ENCODE results near the gene BPHL.
"Not testable (repeated sequence)": the region's sequence is repeated elsewhere in the genome, so short reads cannot be mapped to it uniquely, and the experiment has no call there.

The BPHL gene

DNA sequence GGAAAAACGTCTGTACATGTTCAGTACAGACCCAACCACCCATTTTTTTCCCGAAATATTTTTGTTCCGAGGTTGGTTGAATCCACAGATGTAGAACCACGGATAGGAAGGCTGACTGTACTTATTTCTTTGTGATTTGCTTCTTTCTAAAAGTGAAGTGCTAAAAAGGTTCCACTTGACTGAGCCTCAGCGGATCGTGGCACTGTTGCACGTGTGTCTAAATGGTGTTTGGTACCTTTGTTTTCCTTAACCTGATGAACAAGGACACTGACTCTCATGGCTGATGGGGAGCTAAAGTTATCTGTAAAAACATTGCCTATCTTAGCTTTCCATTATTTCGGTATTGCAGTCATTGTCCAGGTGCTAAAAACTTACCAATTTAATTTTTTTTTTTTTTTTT is 6.2 kb downstream of the BPHL start:
- no peak for DNase-seq

GRCh38 chr6:3125815-3126214 is 7.3 kb downstream of the BPHL start:
- no peak for DNase-seq

- no peak for DNase-seq
Measured at GRCh38 chr6:3128356-3129108, 10.0 kb downstream of the BPHL start.

DNA sequence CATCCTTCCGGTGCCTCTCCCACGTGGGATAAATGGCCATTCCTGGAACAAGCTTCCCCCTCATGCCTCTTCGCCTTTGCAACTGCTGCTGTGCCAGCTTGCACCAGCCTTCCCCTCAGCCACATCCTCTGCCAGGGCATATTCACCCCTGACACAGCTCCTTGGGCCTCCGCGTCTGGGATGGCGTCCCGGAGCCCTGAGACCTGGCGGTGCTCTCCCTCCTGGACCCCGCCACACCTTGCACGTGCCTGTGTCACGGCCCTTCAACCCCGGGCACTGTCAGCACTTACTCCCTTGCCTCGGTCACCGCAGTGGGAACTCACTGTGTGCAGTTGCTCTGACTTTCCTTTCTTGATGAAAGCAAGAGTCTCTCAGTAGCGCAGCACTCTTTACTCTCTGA is 13.2 kb downstream of the BPHL start:
- DNase-seq = no peak

- DNase-seq = no peak
Measured at GRCh38 chr6:3133515-3133914, 15.0 kb downstream of the BPHL start.

DNA sequence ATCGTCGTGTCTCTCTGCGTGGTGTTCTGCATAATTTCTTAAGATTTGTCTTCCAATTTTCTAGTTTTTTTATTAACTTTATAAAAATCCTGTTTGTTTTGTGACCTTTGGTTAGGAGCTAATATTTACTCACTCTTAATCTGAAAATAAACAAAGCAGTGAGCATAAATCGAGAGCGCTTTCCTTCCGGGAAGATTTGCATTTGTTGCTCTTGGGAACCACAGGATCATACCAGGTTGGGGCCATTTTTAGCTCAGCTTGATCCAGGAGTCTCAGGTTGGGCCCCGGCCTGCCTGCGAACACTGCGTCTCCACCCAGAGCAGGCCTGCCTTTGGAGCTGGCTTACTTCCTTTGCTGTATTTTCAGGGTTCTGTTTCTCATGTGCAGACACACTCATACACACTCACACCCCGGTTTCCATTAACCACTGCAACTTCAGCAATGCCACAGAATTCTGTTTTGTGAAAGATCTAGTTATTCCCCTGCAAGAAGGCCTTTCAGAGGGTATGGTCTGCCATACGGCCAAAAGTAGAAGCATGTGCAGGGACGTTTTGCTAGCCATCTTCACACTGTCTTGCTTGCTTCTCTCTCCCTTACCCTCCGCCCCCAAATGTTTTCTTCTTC is 17.3 kb downstream of the BPHL start:
- no peak for DNase-seq

DNA sequence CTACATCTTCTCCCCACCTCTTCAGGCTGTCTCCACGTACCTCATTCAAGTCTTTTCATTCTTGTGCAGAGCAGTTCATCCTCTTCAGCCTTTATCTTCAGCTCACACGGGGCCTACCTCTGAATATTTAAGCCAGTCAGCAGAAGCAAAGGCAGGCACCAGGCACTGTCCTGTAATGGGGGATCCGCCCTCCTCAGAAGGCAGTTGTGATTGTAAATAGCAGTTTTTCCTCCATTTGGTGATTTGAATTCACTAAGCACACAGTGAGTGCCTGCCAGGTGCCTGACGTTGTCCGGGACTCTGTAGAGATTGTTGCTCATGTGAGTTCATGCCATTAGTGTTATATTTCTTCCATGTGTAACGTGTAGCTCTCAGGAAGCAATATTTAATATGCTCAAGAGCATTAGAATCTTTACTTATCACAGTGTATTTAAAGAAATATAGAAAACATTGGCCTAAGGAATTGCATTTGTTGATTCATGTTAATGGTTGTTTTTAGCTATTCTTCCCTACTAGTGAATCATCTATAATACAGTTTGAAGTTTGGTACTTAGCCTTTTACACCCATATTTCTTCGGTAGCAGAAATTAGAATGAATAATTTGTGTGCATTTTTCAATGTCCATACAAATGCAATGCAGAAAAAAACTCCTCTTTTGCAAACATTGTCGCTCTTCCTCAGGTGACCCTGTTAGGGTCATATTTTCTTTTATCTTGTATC is 17.9 kb downstream of the BPHL start:
- DNase-seq = no peak

DNA sequence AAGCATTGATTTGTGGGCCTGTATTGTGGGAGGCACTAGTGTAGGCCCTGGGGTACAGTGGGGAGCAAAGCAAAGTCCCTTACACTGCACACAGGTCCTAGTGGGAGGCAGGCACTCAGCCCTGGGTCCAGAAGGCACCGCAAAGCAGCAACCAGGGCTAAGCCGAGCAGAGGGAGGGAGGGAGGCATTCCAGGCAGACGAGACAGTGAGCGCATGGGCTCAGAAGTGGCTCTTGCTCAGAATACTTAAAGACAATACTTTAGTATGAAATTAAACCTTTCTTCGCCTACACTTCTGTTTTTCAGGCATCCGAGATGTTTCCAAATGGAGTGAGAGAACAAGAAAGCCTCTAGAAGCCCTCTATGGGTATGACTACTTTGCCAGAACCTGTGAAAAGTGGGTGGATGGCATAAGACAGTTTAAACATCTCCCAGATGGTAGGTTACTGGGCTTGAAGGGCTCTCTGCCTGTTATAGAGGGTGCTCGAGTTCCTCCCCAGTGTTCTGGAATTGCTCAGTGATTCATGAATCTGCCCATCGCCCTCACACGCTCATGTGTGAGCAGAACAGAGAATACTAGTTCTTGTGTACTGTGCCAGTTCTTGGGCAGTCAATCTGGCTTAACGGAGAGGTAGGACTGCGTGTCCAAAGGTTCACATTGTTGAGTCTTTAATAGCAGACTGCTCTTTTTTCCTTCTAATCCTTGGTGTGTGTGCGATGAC is 18.7 kb downstream of the BPHL start:
- DNase-seq = no peak

- DNase-seq = not testable (repeated sequence)
Measured at GRCh38 chr6:3137873-3138272, 19.4 kb downstream of the BPHL start.

- DNase-seq = no peak
Measured at GRCh38 chr6:3138341-3138740, 19.8 kb downstream of the BPHL start.

DNA sequence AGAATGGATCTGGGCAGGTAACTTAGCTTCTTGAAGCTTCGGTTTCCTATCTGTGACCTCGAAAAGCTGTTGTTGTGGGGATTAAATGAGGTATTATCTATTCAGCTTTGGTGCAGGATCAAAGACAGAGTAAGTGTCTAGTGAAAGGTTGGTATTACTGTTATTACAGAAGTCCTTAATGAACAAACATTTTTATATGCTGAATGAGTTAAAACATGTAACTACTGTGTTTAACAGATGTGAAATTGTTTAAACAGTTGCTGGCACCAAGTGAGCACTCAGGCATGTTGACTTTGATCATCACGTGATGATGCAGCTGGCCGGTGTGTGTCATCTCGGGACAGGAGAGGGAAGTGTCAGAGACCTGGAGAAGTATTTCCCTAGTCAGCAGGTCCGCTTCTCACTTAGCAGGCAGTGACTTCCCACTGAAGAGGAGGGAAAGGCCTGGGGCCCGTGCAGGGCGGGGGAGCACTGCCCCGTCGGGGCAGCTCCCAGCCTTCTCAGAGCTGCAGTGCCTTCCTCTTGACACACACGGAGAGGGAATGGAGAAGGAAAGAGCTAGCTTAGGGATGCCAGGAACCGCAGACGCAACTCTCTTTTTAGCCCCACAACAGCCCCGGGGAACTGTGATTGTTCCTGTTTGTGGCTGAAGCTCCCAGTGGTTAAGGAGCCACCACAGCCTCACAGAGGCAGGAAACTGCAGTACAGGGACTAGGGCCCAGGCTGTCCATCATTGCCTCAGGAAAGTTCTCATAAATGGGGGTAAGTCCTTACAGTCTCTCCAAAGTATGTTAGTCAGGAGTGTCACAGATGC is 20.8 kb downstream of the BPHL start:
- no peak for DNase-seq

- DNase-seq = no peak
Measured at GRCh38 chr6:3140201-3140600, 21.7 kb downstream of the BPHL start.

DNA sequence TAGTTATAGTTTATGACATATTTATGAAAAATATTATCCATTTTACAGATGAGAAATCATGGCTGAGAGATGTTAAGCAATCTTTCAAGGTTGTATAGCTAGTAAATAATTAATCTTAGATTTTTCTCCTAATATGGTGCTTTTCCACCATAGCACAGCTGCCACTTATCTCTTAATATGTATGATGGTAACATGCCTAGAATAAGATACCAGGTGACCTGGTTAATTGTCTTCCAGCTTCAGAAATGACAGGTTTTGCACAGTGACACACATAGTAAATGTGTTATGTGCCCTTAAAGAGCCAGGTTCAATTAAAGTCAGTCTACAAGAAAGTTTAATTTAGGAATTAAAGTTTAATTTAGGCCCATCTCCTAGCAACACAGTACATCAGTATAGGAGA is 24.0 kb downstream of the BPHL start:
- no peak for DNase-seq

GRCh38 chr6:3143158-3143557 is 24.6 kb downstream of the BPHL start:
- DNase-seq = no peak

DNA sequence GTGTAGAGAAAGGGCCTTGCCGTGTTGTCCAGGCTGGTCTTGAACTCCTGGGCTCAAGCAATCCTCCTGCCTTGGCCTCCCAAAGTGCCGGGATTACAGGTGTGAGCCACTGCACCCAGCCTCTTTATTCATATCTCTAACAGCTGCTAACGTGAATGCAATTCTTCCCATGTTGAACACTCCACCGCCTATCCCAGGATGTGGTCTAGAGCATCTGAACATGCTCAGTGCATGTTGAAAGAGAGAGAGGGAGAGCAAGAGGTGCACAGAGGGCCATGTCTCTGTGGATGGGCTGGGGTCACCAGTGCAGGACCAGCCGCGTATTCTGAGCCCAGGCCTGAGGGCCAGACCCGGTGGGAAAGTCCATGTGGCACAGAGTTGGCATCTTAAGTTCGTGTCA is 26.1 kb downstream of the BPHL start:
- DNase-seq = no peak

DNA sequence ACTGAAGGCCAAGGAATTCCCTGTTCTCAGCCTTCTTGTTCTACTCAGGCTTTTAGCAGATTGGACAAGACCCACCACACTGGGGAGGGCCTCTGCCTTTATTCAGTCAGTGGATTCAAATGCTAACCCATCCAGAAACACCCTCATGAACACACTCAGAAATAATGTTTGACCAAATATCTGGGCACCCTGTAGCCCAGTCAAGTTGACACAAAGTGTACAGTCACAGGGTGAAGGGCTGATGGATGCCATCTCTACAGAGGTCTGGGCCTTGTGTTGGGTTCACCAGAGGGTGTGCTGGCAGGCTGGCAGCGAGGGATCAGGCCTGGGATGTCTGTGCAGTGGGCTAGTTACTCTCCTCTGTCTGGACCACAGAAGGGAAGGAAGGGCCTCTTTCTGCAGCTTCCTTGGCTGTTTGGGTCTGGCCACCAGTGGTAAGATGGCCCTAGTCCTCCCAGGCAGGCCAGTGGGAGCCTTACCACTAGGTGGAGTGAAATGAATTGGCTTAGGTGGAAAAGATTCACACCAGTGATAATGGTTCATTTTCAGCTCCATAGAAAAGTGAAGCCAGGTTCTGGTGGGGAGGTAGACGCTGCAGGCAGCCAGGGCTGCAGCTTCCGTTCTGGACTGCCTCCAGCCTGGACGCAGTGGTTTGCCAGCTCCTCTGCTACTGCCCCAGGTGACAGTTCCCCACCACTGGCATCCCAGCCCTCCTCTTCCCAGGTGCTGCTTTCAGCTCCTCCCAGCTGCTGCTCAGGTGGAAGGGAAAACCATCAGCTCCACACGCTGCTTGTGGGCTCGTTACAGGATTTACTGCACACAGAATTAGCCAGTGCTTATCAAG is 29.6 kb downstream of the BPHL start:
- DNase-seq = no peak

DNA sequence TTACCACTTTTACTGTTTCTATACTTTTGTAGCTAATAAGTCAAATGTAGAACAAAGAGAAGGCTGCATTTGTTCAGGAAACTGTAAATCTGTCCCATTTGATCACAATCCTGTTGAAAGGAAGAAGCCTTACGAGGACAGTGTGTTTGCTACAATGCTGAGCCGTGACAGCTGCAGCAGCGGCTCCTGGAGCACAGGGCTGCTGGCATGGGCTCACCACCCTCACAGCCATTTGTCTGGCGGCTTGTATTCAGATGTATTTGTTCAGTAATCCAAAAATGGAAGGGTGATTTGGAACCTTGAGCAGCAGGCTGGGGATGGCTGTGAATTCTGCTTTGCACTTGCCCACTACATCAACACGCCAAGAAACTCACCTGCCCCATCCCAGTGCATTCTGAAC is 33.2 kb downstream of the BPHL start:
- no peak for DNase-seq

DNA sequence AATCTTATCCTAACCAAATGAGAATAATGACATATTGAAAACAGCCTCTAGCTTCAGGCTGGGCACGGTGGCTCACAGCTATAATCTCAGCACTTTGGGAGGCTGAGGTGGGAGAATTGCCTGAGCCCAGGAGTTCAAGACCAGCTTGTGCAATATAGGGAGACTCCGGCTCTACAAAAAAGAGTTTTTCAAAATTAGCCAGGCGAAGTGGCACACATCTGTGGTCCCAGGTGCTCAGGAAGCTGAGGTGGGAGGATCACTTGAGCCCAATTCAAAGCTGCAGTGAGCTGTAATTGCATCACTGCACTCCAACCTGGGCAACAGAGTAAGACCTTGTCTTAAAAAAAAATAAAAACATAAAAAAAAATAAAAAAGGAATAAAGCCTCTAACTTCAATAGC is 34.2 kb downstream of the BPHL start:
- DNase-seq = no peak

GRCh38 chr6:3155416-3155815 is 36.9 kb downstream of the BPHL start:
- not testable (repeated sequence) for DNase-seq

GRCh38 chr6:3156184-3157130 is 37.9 kb downstream of the BPHL start:
- DNase-seq = peak; percentile 66
